GM04504 (cell line): ENCODE data around the gene GRID2.

Source experiments
- DNase-seq: peaks from one replicate; pipeline ENCODE4 v3.0.0-alpha.2; 2012; ENCODE audit warnings: low read depth

The GRID2 gene

DNA sequence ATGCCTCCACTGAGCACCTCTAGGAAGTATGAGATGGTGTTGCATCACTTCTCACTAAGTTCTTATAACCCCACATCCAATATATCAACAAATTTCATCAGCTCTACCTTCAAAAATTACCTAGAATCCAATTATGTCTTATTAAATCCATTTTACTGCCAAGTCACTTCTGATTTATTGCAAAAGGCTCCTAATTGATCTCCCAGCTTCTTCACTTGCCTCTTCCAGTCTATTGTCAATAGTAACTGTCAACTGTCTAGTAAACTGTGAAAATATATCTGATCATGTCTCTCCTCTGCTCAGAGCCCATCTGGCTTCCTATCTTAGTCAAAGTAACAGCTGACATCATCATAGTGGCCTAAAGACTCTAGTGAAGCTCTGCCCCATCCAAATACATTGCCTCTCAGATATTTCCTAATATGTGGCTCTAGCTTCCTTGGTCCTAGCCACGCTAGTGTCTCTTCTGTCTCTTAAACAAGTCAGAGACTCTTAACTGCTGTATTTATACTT is 1110.3 kb downstream of the GRID2 start:
- DNase-seq = no peak

- no peak for DNase-seq
Observed at GRCh38 chr4:93416344-93417128, 1112.8 kb downstream of the GRID2 start.

- DNase-seq = no peak
Observed at GRCh38 chr4:93431371-93431770, 1127.6 kb downstream of the GRID2 start.

DNA sequence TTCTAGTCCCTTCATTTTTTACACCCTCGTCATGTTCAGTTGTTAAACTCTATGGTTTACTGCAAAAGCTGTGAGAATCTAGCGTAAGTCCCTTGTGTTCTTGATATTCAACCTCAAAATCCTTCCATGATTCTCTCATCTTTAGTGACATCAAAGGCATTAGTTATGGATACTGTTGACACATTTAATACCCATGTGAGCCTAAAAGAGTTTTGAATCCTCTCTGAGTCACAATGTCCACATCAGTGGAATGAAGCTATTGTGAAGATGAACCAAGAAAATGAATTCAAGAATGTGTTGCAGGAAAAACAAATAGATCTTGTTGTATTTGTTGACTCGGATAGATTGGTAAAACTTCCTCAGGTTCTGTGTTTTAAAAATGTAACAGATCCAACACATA is 1130.1 kb downstream of the GRID2 start:
- DNase-seq = no peak

DNA sequence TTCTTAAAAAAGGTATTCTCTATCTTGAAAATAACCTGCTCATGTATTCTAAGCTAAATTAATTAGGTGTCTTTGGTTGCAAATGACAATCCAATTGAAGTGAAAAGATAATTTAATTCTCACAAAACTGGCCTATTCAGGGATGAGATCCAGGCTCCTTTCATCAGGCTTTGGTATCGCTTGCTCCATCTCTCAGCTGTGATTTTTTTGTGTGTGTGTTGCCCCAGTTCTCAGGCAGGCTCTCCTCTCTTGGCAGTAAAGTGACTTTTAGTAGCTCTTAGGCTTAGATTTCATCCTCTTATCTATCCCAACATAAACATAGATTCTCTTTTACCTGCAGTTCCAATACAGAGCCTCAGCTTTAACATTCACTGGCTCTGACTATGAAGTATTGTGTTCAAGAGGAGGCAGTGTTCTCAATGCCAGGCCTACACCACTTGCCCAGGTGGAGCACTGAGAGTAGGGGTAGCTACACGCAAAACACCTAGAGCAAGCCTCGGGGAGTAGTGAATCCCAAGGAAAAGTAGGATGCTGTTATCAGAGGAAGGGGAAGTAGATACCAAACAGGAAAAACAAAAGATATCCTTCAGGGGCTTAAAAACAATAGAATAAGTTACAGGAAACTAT is 1132.3 kb downstream of the GRID2 start:
- no peak for DNase-seq

DNA sequence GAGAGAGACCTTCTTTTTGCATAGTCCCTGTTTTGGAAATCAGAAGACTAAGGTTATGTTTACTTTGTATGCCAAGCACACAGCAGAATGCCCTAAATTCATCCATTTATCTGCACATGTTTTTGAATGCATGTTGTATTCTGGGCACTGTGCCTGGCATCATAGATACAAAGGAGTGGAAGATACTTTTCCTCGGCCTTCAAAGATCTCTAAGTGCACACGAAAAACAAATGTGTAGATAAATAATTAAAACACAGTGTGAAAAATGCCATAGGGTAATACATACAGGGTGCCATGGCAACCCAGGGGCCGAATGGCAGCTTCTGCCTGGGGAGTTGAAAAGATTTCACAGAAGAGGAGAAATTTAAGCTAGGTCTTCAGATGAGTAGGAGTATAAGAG is 1134.2 kb downstream of the GRID2 start:
- no peak for DNase-seq

DNA sequence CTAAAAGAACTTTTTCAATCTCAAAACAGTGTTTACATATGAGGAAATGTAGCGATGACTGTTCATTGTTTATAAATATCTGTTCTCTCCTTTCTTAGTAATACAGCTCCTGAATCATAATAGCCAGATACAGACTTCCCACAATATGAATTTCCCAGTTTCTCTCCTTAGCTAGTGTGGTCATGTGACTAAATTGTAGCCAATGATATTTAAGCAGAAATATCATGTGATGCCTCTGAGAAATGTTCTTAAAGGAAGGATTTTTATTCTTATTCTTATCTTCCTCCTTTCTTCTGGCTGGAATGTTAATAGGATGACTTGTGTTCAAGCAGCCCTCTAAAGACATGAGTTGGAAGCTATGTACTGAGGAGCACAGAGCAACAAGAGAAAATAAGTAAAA is 1141.1 kb downstream of the GRID2 start:
- DNase-seq = no peak

DNA sequence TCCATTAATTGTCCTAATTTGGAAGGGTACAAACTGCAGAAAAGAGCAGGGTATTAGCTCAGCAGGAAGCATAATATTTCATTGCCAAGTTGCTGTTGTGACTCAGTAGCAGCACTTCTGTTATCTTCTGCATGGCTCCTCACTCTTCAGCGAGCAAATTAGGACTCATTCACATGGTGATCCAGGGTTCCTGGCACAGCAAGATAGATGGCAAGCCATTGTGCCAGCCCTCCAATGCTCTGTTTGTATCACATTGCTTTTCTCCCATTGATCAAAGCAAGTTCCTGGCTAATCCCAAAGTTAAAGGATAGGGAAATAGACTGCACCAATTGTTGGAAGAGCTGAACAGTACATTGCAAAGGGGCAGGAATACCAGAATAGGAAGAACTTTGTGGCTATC is 1142.3 kb downstream of the GRID2 start:
- no peak for DNase-seq

DNA sequence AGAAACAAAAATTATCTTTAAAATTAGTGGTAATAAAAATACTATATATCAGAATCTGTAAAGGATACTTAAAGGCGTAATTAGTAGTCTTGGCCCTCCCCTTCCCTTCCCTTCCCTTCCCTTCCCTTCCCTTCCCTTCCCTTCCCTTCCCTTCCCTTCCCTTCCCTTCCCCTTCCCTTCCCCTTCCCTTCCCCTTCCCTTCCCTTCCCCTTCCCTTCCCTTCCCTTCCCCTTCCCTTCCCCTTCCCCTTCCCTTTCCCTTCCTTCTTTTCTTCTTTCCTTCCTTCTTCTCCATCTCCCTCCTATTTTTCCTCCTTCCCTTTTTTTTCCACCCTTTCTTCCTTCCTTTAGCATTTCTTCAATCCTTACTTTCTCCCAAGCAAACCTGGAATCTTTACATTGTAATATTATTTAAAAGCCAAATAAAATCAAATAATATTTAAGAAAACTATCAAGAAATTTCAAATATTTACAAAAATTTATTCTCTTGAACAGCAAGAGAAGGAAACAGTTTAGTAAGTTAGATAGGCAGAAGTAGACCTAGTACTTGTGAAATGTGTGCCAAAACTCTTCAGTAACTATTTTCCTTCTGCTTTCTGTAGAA is 1145.0 kb downstream of the GRID2 start:
- DNase-seq = no peak

- no peak for DNase-seq
Observed at GRCh38 chr4:93451954-93452353, 1148.2 kb downstream of the GRID2 start.

DNA sequence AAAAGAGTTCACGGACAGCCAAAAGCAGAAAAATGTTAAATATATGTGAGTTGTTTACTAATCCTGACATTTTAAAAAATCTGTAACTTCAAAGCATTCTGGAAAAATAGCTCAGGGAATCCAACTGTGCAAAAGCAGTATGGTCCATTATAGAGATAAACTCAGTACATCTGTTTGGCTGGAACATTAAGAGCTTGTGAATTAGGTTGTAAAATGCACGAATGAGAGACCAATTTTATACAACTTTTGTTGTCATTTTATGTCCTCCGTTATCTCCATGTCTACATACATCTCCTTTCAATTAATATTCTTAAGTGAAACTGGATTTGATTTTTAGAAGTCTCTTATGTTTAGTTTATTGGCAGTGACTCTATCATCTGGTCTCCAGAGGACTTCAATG is 1157.8 kb downstream of the GRID2 start:
- DNase-seq = no peak

DNA sequence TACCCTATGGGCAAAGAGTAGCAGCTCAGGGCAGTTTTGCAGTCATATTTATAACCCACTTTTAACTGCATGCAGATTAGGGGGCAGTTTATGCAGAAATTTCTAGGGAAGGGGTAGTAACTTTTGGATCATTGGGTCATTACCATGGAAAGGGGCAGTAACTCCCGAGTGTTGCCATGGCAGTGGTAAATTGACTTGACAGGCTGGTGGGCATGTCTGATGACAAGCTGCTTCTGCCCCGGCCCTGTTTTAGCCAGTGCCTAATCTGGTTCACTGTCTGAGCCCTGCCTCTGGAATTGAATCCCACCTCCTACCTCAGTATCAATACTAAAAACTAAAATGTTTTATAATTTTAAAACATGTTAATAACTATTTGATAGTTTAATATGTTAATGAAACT is 1162.7 kb downstream of the GRID2 start:
- no peak for DNase-seq

DNA sequence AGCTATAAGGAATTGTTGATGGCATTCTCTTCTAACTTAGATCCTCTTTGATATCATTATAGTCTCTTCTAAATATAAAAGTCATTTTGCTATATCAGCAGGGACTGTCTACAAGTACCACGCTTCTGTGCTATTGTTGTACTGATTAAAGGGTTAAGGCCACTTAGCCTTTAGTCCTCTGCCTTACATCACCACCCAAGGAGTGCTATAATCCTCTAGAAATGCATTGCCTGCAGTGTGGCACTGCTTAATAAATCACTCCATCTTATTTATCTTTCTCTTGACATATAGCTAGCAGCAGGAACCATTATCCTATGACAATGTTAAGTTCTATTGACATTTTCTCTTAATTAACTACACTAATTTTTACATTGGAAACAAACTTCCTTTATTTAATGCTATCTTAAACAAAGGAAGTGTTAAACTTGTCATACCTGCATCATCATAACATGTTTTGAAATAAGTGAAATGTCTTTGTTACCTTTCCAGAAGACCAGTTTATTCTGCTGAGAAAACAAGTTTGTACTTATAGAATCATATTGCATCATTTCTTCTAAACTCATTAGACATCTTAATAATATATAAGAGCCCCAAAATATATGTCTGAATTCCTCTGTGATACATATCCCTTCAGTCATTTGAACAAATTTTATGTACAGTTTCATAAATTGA is 1163.9 kb downstream of the GRID2 start:
- DNase-seq = no peak

DNA sequence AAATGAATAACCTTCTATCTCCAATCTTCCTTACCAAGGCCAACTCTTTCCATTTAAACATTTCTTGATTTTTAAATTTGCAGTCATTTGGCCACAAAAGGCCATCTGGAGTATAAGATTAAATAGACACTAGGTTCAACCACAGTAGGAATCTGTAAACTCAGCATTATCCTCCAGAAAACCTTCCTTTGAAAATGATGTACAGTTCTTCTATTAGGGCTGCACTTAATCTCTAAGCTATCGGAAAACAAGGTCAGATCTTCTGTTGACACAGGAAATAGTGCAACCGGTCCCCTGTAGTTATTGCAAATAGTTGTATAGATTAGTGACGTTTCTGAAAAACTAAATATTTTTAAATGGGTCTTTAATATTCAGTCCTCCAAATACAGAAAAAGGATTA is 1165.8 kb downstream of the GRID2 start:
- no peak for DNase-seq

DNA sequence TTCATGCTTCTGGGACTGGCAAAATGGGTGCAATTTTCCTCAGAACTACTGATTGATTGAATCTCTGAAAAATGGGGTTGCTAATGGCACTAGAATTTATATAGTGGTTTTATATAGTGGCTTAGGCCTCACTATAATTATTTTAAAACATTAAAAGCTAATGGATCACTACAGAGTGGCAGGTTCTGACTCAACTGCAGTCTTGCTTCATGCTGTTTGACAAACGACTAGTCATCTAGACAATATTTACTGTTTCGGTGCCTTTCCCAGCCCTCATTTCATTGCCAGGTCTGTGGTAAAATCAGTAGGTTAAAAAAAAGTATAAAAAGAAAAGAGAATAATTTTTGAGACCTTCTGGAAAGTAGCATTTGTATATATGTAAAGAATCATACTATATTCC is 1172.0 kb downstream of the GRID2 start:
- no peak for DNase-seq

DNA sequence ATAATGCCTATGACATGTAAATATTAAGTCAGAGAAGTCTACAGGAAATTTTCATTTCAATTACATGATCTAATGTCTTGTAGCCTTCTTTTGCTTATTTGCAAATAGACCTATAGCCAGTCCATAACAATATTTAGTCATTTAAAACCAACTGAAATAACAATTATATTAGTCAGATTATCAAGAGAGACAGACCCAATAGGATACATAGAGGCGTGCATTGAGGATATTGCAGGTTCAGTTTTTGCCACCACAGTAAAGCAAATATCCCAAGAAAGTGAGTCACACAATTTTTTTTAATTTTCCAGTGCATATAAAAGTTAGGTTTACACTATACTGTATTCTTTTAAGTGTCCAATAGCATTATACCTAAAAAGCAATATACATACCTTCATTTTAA is 1175.0 kb downstream of the GRID2 start:
- no peak for DNase-seq

- no peak for DNase-seq
Observed at GRCh38 chr4:93480452-93480851, 1176.7 kb downstream of the GRID2 start.

GRCh38 chr4:93495346-93495745 is 1191.6 kb downstream of the GRID2 start:
- DNase-seq = no peak

DNA sequence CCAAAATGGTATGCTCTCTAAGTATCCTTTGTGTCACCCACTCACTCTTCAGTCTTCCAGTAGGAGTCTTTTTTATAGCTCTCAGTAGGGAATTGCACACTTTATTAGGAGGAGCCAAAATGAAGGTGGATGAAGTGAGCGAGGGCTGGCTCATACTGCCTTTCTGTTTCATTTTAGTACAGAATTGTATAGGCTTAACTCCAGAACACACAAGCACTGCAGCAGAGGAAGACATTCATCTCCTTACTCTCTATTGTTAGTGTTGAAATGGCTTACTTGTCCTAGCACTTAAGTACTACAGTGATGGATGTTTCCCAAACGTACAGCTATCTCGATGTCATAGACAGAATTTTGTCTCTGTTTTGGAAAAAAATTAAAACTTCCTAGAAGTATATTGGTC is 1197.5 kb downstream of the GRID2 start:
- no peak for DNase-seq

- DNase-seq = no peak
Observed at GRCh38 chr4:93501946-93502345, 1198.2 kb downstream of the GRID2 start.

DNA sequence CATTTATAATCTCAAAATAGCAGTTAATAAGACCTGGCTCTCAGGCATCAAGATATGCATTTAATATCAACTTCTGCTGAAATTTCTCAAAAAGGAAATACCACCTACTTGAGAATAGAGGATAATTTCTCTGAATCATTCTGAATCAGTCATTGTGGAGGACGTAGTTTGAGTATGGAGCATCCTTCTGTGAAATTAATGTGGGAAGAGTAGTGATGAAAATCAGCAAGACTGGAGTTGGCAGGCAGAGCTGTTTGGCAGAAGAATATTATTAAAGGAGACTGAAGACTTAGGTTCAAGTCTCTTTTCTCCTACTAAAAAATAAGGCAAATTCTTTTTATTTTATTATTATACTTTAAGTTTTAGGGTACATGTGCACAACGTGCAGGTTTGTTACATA is 1199.2 kb downstream of the GRID2 start:
- DNase-seq = no peak

- no peak for DNase-seq
Observed at GRCh38 chr4:93513851-93514250, 1210.1 kb downstream of the GRID2 start.

DNA sequence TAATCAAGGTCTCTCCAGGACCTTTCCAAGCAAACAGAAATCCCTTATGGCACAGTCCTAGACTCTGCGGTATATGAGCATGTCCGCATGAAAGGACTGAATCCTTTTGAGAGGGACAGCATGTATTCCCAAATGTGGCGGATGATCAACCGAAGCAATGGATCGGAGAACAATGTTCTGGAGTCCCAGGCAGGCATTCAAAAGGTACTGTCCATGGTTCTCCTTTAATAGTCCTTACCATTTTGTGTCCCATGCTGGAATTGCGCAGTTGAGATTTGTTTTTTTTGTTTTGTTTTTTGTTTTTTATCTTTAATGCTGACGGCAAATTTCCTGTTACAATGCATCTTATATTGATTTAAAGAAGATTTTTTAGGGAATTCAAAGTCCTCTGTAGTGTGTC is 1211.4 kb downstream of the GRID2 start:
- no peak for DNase-seq
